SK-N-SH treated with all-trans-retinoic acid at 6 μM for 48 hours (cell line): ENCODE results near the gene LHFPL3.

Source experiments
- ARNTL ChIP-seq: fragments of 450-650 bp; formaldehyde crosslinking; IDR thresholded peaks from 2 replicates; pipeline ENCODE4 v1.5.0; 2020; ENCODE audit warnings: low read depth, mild to moderate bottlenecking, moderate library complexity, borderline replicate concordance
- CREB5 ChIP-seq: fragments of 250-450 bp; sonication (Bioruptor Pico); IDR thresholded peaks from 2 replicates; pipeline ENCODE4 v1.5.1; 2020; ENCODE audit warnings: low read depth, mild to moderate bottlenecking, moderate library complexity
- CSDC2 ChIP-seq: fragments of 250-450 bp; sonication (Bioruptor Pico); IDR thresholded peaks from 2 replicates; pipeline ENCODE4 v1.5.0; 2020; ENCODE audit warnings: mild to moderate bottlenecking, moderate library complexity
- GLIS3 ChIP-seq: fragments of 250-450 bp; sonication (Bioruptor Pico); IDR thresholded peaks from 2 replicates; pipeline ENCODE4 v1.5.0; 2020; ENCODE audit warnings: mild to moderate bottlenecking, moderate library complexity
- OSR1 ChIP-seq: fragments of 250-450 bp; sonication (Bioruptor Pico); IDR thresholded peaks from 2 replicates; pipeline ENCODE4 v1.8.0; 2022; ENCODE audit warnings: moderate library complexity, mild to moderate bottlenecking, inconsistent platforms
- PATZ1 ChIP-seq: fragments of 250-450 bp; sonication (Bioruptor Pico); IDR thresholded peaks from 2 replicates; pipeline ENCODE4 v1.8.0; 2020; ENCODE audit warnings: mild to moderate bottlenecking, moderate library complexity, borderline replicate concordance
- POU6F1 ChIP-seq: fragments of 250-450 bp; sonication (Bioruptor Pico); IDR thresholded peaks from 2 replicates; pipeline ENCODE4 v1.8.0; 2021; ENCODE audit warnings: low read depth, mild to moderate bottlenecking, moderate library complexity, borderline replicate concordance
- SNAI2 ChIP-seq: fragments of 250-450 bp; sonication (Bioruptor Pico); IDR thresholded peaks from 2 replicates; pipeline ENCODE4 v1.5.0; 2020; ENCODE audit warnings: mild to moderate bottlenecking, moderate library complexity
- TCF4 ChIP-seq: fragments of 250-450 bp; sonication (Bioruptor Pico); IDR thresholded peaks from 2 replicates; pipeline ENCODE4 v1.8.0; 2021; ENCODE audit warnings: mild to moderate bottlenecking, moderate library complexity, borderline replicate concordance
- TOX ChIP-seq: fragments of 250-450 bp; sonication (Bioruptor Pico); IDR thresholded peaks from 2 replicates; pipeline ENCODE4 v1.8.0; 2021; ENCODE audit warnings: mild to moderate bottlenecking, moderate library complexity, borderline replicate concordance
- TSHZ2 ChIP-seq: fragments of 250-450 bp; sonication (Bioruptor Pico); IDR thresholded peaks from 2 replicates; pipeline ENCODE4 v1.5.0; 2020; ENCODE audit warnings: mild to moderate bottlenecking, moderate library complexity
- ZFP30 ChIP-seq: fragments of 450-650 bp; formaldehyde crosslinking; IDR thresholded peaks from 2 replicates; pipeline ENCODE4 v1.5.0; 2022; ENCODE audit warnings: mild to moderate bottlenecking, moderate library complexity

- no peak for TF ChIP-seq ARNTL (CRISPR knock-in tag)
- no peak for TF ChIP-seq ZFP30 (CRISPR knock-in tag)
- no peak for TF ChIP-seq TSHZ2 (CRISPR knock-in tag)
- no peak for TF ChIP-seq PATZ1 (CRISPR knock-in tag)
- TF ChIP-seq GLIS3, result no peak
- TF ChIP-seq CREB5 (CRISPR knock-in tag), result no peak
- TF ChIP-seq OSR1 (CRISPR knock-in tag), result no peak
- TF ChIP-seq CSDC2 (CRISPR knock-in tag), result no peak
- TF ChIP-seq TOX (CRISPR knock-in tag), result no peak
- no peak for TF ChIP-seq TCF4 (CRISPR knock-in tag)
- no peak for TF ChIP-seq POU6F1 (CRISPR knock-in tag)
- TF ChIP-seq SNAI2 (CRISPR knock-in tag), result no peak
These were observed 586.0 kb downstream of the LHFPL3 start for GRCh38 chr7:104914421-104914820.
